Caco-2 (cell line): Measurements from ENCODE around the gene TMEM236. TPM values are rescaled to one million over a fixed set of nuclear protein-coding genes. Genes with fewer than 3 reads are reported as not detected.
A peak's percentile ranks its signal among the peaks of the same experiment; 100 is the strongest.

Experiments used
- BruUV-seq: library from RNA; stranded (reverse); fragments of 400-500 nt; replicated peaks from 2 replicates; lab custom pipeline; 2021; lab: Mats Ljungman, UMichigan
- CTCF ChIA-PET: fragments of 300-600 bp; sonication (Branson Sonifier 250); formaldehyde crosslinking; loops from one replicate; lab custom pipeline; 2022; ENCODE audit warnings: antibody characterized with exemption; lab: Charles Lee
- POLR2A ChIA-PET: fragments of 300-600 bp; sonication (Branson Sonifier 250); formaldehyde crosslinking; loops from one replicate; lab custom pipeline; 2022; ENCODE audit warnings: antibody characterized with exemption; lab: Charles Lee
- DNase-seq, 2 experiments: peaks; one replicate each; pipeline versions ENCODE4 v3.0.0 to v3.0.0-alpha.2; 2020 to 2022
- H3K27me3 ChIP-seq: replicated peaks from 2 replicates; pipeline ENCODE4 v1.6.0; 2011; ENCODE audit warnings: low read length; ENCODE audit not compliant: control insufficient read depth, insufficient read depth
- H3K36me3 ChIP-seq: 2 replicates; pipeline ENCODE4 v1.5.1; 2011; ENCODE audit warnings: low read length; ENCODE audit not compliant: control insufficient read depth, insufficient read depth
- H3K4me1 ChIP-seq: fragments of 250-450 bp; sonication (Bioruptor Pico); 2 replicates; pipeline ENCODE4 v1.5.1; 2020; ENCODE audit warnings: mild to moderate bottlenecking
- H3K4me3 ChIP-seq: 2 replicates; pipeline ENCODE4 v1.5.1; 2011; ENCODE audit warnings: low read depth, mild to moderate bottlenecking, control low read depth, low read length
- H3K9me3 ChIP-seq: fragments of 250-450 bp; sonication (Bioruptor Pico); 2 replicates; pipeline ENCODE4 v1.5.1; 2020; ENCODE audit warnings: mild to moderate bottlenecking, moderate library complexity
- H3K27ac Mint-ChIP-seq: one replicate; pipeline ENCODE4 v1.8.0; 2022; ENCODE audit warnings: mixed read lengths; ENCODE audit not compliant: unreplicated experiment
- H3K27me3 Mint-ChIP-seq: one replicate; pipeline ENCODE4 v1.8.0; 2022; ENCODE audit warnings: mixed read lengths; ENCODE audit not compliant: insufficient read depth, unreplicated experiment
- H3K36me3 Mint-ChIP-seq: one replicate; pipeline ENCODE4 v1.8.0; 2022; ENCODE audit warnings: mild to moderate bottlenecking, mixed read lengths; ENCODE audit not compliant: insufficient read depth, unreplicated experiment
- H3K4me1 Mint-ChIP-seq: one replicate; pipeline ENCODE4 v1.8.0; 2022; ENCODE audit warnings: low read depth, mixed read lengths; ENCODE audit not compliant: unreplicated experiment
- H3K4me3 Mint-ChIP-seq: one replicate; pipeline ENCODE4 v1.8.0; 2022; ENCODE audit warnings: mild to moderate bottlenecking, moderate library complexity, mixed read lengths; ENCODE audit not compliant: unreplicated experiment
- H3K9me3 Mint-ChIP-seq: one replicate; pipeline ENCODE4 v1.8.0; 2022; ENCODE audit warnings: mixed read lengths; ENCODE audit not compliant: unreplicated experiment
- CTCF ChIP-seq, 2 experiments: fragments of 200-600 bp in 1 of 2; IDR thresholded peaks; 1 replicate in 1 of 2; 2 replicates in 1 of 2; pipeline versions ENCODE4 v1.5.1 to v1.8.0; 2011 to 2022; ENCODE audit warnings: antibody characterized with exemption in 1 of 2, control low read depth in 1 of 2, inconsistent platforms in 1 of 2, low read depth in 1 of 2, low read length in 1 of 2, mild to moderate bottlenecking in 1 of 2, moderate library complexity in 1 of 2; ENCODE audit not compliant: insufficient read depth in 1 of 2, severe bottlenecking in 1 of 2, unreplicated experiment in 1 of 2
- intact Hi-C: fragments of 100-400 bp; cut with micrococcal nuclease; formaldehyde crosslinking; loops from one replicate; pipeline ENCODE4 v1.10.0; 2022; ENCODE audit not compliant: unreplicated experiment
- total RNA-seq: library from RNA; stranded (reverse); gene quantifications from 2 replicates; pipeline ENCODE4 v1.2.3, GENCODE V29; 2022

The TMEM236 gene
- total RNA-seq, 1 experiment from 2014 or later = 0.64 TPM

- Mint-ChIP-seq H3K9me3 (no peaks in the 10 kb centered on the region), H3K27ac (peak overlapping the region; percentile 91), H3K27me3 (no peaks in the 10 kb centered on the region), H3K4me3 (peak overlapping the region; percentile 51), H3K4me1 (peaks cover 27% of the 10 kb centered on the region), H3K36me3 (peaks cover 4% of the 10 kb centered on the region)
- POLR2A ChIA-PET = interaction anchor here (0.6 to 1.4 kb wide), 3 partner anchors 64 to 178 kb away, joined by 3 to 15 read pairs (median 3); no protein-coding TSS in a partner anchor
- CTCF ChIA-PET = no interaction called here
- Histone ChIP-seq H3K36me3 (no peaks in the 10 kb centered on the region; the same call in none of the 2 replicates), H3K9me3 (peaks cover 4% of the 10 kb centered on the region), H3K4me1 (peaks cover 34% of the 10 kb centered on the region), H3K4me3 (no peak overlapping the region), H3K27me3 (no peaks in the 10 kb centered on the region)
- peak; percentile 69 to 74 for DNase-seq
- TF ChIP-seq CTCF (IDR thresholded peaks at IDR 0.05; ENCODE audit: insufficient read depth in 1 of 2, low read depth in 1 of 2, low read length in 1 of 2, severe bottlenecking in 1 of 2, unreplicated experiment in 1 of 2) = no peak
- BruUV-seq = no TSS peak
- intact Hi-C loops = no loop called here
Observed at GRCh38 chr10:17793823-17794644, 42.0 kb downstream of the TMEM236 start.

- Histone ChIP-seq H3K4me3 (no peak overlapping the region), H3K9me3 (peaks cover 4% of the 10 kb centered on the region), H3K27me3 (no peaks in the 10 kb centered on the region), H3K36me3 (no peaks in the 10 kb centered on the region; the same call in none of the 2 replicates), H3K4me1 (peaks cover 34% of the 10 kb centered on the region)
- Mint-ChIP-seq H3K9me3 (no peaks in the 10 kb centered on the region), H3K4me1 (peaks cover 27% of the 10 kb centered on the region), H3K36me3 (peaks cover 4% of the 10 kb centered on the region), H3K27me3 (no peaks in the 10 kb centered on the region), H3K4me3 (no peak overlapping the region), H3K27ac (peak overlapping the region; percentile 91)
- CTCF ChIA-PET = no interaction called here
- intact Hi-C loops = no loop called here
- BruUV-seq = no TSS peak
- POLR2A ChIA-PET = interaction anchor here (1.4 kb wide), 1 partner anchor 179 kb away, joined by 15 read pairs; no protein-coding TSS in a partner anchor
- no peak for DNase-seq
- TF ChIP-seq CTCF (IDR thresholded peaks at IDR 0.05; ENCODE audit: insufficient read depth in 1 of 2, low read depth in 1 of 2, low read length in 1 of 2, severe bottlenecking in 1 of 2, unreplicated experiment in 1 of 2) = no peak
Observed at GRCh38 chr10:17795083-17795482, 43.1 kb downstream of the TMEM236 start.

- no peaks in the 10 kb centered on the region for H3K27me3 ChIP-seq
- no peak for DNase-seq
- Mint-ChIP-seq H3K27ac (no peak overlapping the region), H3K9me3 (no peaks in the 10 kb centered on the region), H3K36me3 (peaks cover 4% of the 10 kb centered on the region), H3K27me3 (no peaks in the 10 kb centered on the region), H3K4me3 (no peak overlapping the region), H3K4me1 (peaks cover 27% of the 10 kb centered on the region)
- ChIA-PET CTCF (no interaction called here), POLR2A (no interaction called here)
- H3K36me3 ChIP-seq = no peaks in the 10 kb centered on the region; the same call in none of the 2 replicates
- peaks cover 4% of the 10 kb centered on the region for H3K9me3 ChIP-seq
- no peak overlapping the region for H3K4me3 ChIP-seq
- intact Hi-C loops = no loop called here
- BruUV-seq = no TSS peak
- H3K4me1 ChIP-seq = peaks cover 34% of the 10 kb centered on the region
- no peak for TF ChIP-seq CTCF (IDR thresholded peaks at IDR 0.05; ENCODE audit: insufficient read depth in 1 of 2, low read depth in 1 of 2, low read length in 1 of 2, severe bottlenecking in 1 of 2, unreplicated experiment in 1 of 2)
Observed at GRCh38 chr10:17795813-17796594, 44.0 kb downstream of the TMEM236 start.
